Ascending aorta (tissue), 2 donors: ENCODE measurements around the gene C22orf31. TPM values are rescaled to one million over a fixed set of nuclear protein-coding genes. Genes with fewer than 3 reads are reported as not detected.
A peak's percentile ranks its signal among the peaks of the same experiment; 100 is the strongest.
"Not testable (repeated sequence)": the region's sequence is repeated elsewhere in the genome, so short reads cannot be mapped to it uniquely, and the experiment has no call there.

Experiments used
- DNase-seq, 2 donors: peaks; one replicate each; pipeline ENCODE4 v3.0.0-alpha.2; 2019; ENCODE audit warnings: low spot score in 2 of 2
- H3K27ac ChIP-seq, 2 donors: fragments of 200-600 bp; sonication (generic); one replicate each; pipeline ENCODE4 v1.5.1; 2016 to 2017; ENCODE audit warnings: mild to moderate bottlenecking in 1 of 2
- H3K27me3 ChIP-seq: fragments of 200-600 bp; sonication (generic); one replicate; pipeline ENCODE4 v1.5.1; 2017
- H3K36me3 ChIP-seq, 2 donors: fragments of 200-600 bp; sonication (generic); one replicate each; pipeline ENCODE4 v1.5.1; 2016
- H3K4me1 ChIP-seq, 2 donors: fragments of 200-600 bp; sonication (generic); one replicate each; pipeline ENCODE4 v1.5.1; 2016 to 2017; ENCODE audit warnings: mild to moderate bottlenecking in 1 of 2
- H3K4me3 ChIP-seq, 2 donors: fragments of 200-600 bp; sonication (generic); one replicate each; pipeline ENCODE4 v1.5.1; 2016 to 2017; ENCODE audit warnings: mild to moderate bottlenecking in 1 of 2
- H3K9me3 ChIP-seq, 2 donors: fragments of 200-600 bp; sonication (generic); one replicate each; pipeline ENCODE4 v1.5.1; 2016
- CTCF ChIP-seq, 3 experiments: fragments of 200-600 bp in 2 of 3; fragments of 450-650 bp in 1 of 3; sonication (generic) in 2 of 3; IDR thresholded peaks; one replicate each; pipeline ENCODE4 v1.5.1; 2016 to 2019; ENCODE audit warnings: antibody characterized with exemption in 3 of 3, mild to moderate bottlenecking in 1 of 3, moderate library complexity in 1 of 3
- intact Hi-C: fragments of 100-400 bp; cut with DNase I; formaldehyde crosslinking; loops from one replicate; pipeline ENCODE4 v1.15.1; 2023
- total RNA-seq: library from RNA; depleted of rRNA; stranded (reverse); fragments of >200 nt; gene quantifications from one replicate; pipeline ENCODE4 v1.1.0, GENCODE V29; 2016

The C22orf31 gene
- total RNA-seq, 1 donor from 2014 or later, result not detected

GRCh38 chr22:29043906-29044575, 17.6 kb downstream of the C22orf31 start:
- TF ChIP-seq CTCF (IDR thresholded peaks at IDR 0.05), result no peak
- H3K27ac ChIP-seq, result peak overlapping the region; percentile 55 to 80
- H3K27me3 ChIP-seq, result no peaks in the 10 kb centered on the region
- intact Hi-C loops, result loop anchor here (5.0 kb wide), 3 partner anchors 117 to 442 kb away; partner anchors contain the start of gene XBP1
- H3K4me1 ChIP-seq, result peaks cover 0 to 19% of the 10 kb centered on the region in 2 donors
- H3K36me3 ChIP-seq, result peaks cover 33 to 42% of the 10 kb centered on the region in 2 donors
- H3K4me3 ChIP-seq, result no peak overlapping the region
- no peaks in the 10 kb centered on the region for H3K9me3 ChIP-seq
- no peak for DNase-seq

GRCh38 chr22:29041408-29041807, 20.2 kb downstream of the C22orf31 start:
- H3K27ac ChIP-seq, result peak overlapping the region in 1 of 2 donors; percentile 35

GRCh38 chr22:29040385-29041275, 21.0 kb downstream of the C22orf31 start:
- intact Hi-C loops, result loop anchor here (1.0 to 5.0 kb wide), 4 partner anchors 113 to 438 kb away; partner anchors contain the start of gene XBP1
- Histone ChIP-seq H3K27ac (peak overlapping the region in 1 of 2 donors; percentile 35), H3K4me1 (peaks cover 0 to 19% of the 10 kb centered on the region in 2 donors), H3K9me3 (no peaks in the 10 kb centered on the region), H3K36me3 (peaks cover 1 to 10% of the 10 kb centered on the region in 2 donors), H3K4me3 (no peak overlapping the region), H3K27me3 (no peaks in the 10 kb centered on the region)
- peak in 1 of 2 donors; percentile 85 for DNase-seq
- peak; percentile 94 to 97 (median 96) for TF ChIP-seq CTCF (IDR thresholded peaks at IDR 0.05)

More at GRCh38 chr22:29041408-29041807, 20.2 kb downstream of the C22orf31 start:
- Histone ChIP-seq H3K36me3 (peaks cover 9 to 16% of the 10 kb centered on the region in 2 donors), H3K4me1 (peaks cover 0 to 19% of the 10 kb centered on the region in 2 donors), H3K4me3 (no peak overlapping the region), H3K9me3 (no peaks in the 10 kb centered on the region), H3K27me3 (no peaks in the 10 kb centered on the region)
- DNase-seq, result no peak
- intact Hi-C loops, result loop anchor here (5.0 kb wide), 3 partner anchors 114 to 439 kb away; partner anchors contain the start of gene XBP1
- TF ChIP-seq CTCF (IDR thresholded peaks at IDR 0.05), result no peak

- H3K9me3 ChIP-seq, H3K36me3 ChIP-seq, H3K27ac ChIP-seq, H3K4me3 ChIP-seq, H3K27me3 ChIP-seq, DNase-seq: not testable (repeated sequence)
- intact Hi-C loops, result loop anchor here (1.0 to 5.0 kb wide), 4 partner anchors 112 to 437 kb away; partner anchors contain the start of gene XBP1
- peaks cover 0 to 19% of the 10 kb centered on the region in 2 donors for H3K4me1 ChIP-seq
Observed at GRCh38 chr22:29039684-29040083, 21.9 kb downstream of the C22orf31 start.

GRCh38 chr22:29039148-29039547, 22.5 kb downstream of the C22orf31 start:
- Histone ChIP-seq H3K9me3 (no peaks in the 10 kb centered on the region), H3K36me3 (peaks cover 0 to 7% of the 10 kb centered on the region in 2 donors), H3K27ac (no peak overlapping the region), H3K4me3 (no peak overlapping the region), H3K27me3 (no peaks in the 10 kb centered on the region), H3K4me1 (peaks cover 0 to 15% of the 10 kb centered on the region in 2 donors)
- intact Hi-C loops, result no loop called here
- TF ChIP-seq CTCF (IDR thresholded peaks at IDR 0.05), result no peak
- no peak for DNase-seq
